CD4-positive, alpha-beta T cell treated with Interferon gamma for 1 hour (primary cell): Measurements from ENCODE around the gene OPALIN.

Experiments
- DNase-seq: peaks from one replicate; pipeline ENCODE4 v3.0.0-alpha.2; 2020

The OPALIN gene

DNA sequence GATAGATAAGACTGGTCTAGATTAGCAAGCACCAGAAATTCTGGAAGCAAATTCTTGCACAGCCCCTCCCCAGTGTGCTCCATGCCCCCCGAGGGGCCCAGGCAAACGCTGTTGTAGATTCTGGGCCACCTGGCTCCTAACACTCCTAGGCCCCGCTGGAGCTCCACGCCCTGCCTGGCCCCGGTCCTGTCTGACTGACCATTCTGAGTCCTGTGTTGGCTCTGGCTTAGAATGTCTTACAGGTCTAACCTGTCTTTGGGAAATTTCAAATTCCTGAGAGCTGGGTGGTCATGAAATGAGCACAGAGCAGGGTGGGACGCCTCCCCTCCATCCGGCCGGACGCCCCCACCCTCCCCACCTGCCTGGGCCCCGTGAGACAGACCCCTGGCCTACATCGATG, 12.6 kb upstream of the OPALIN start:
- no peak for DNase-seq

DNA sequence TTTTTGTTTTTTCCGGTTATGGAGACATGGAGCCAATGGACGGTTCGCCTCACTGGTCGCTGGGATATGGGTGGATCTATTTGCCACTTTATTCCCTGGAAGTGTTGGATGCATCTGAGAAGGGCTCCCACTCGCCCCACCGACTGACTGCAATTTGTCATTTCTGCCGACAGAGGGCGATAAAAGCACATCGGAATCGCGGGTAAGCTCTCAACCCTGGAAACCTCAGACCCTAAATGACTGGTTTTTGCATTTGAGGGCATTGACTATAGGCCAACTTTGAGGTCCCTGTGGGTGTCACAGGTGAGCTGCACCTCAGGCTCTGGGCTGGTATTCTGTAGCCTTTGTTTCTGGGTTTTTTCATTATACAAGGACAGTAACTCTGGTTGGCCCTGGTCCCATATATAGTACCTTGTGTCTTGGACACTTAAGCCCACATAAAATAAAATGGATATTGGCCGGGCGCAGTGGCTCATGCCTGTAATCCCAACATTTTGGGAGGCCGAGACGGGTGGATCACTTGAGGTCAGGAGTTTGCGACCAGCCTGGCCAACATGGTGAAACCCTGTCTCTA, 11.9 kb upstream of the OPALIN start:
- peak; percentile 33 for DNase-seq

- no peak for DNase-seq
These were observed 11.2 kb upstream of the OPALIN start for GRCh38 chr10:96369890-96370583.

DNA sequence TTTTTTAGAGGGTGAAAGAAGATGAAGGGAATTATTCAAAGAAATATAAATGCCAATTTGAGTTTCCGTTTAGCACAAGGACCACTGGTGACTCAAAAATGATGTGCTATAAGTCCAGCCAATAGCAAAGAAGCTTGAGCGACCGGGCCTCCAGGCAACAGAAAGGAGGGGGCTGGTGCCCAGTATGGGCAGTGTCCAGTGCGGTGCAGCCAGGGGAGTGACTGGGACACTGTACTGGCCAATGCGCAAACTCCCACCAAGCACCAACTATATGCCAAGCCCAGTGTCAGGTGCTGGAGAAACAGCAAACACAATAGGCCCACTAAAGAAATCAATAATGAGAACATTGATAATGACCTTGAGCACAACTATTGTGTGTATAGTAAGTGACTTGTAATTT, 10.2 kb upstream of the OPALIN start:
- DNase-seq, result no peak

- DNase-seq, result no peak
These were observed 8.7 kb upstream of the OPALIN start for GRCh38 chr10:96367470-96367869.

DNA sequence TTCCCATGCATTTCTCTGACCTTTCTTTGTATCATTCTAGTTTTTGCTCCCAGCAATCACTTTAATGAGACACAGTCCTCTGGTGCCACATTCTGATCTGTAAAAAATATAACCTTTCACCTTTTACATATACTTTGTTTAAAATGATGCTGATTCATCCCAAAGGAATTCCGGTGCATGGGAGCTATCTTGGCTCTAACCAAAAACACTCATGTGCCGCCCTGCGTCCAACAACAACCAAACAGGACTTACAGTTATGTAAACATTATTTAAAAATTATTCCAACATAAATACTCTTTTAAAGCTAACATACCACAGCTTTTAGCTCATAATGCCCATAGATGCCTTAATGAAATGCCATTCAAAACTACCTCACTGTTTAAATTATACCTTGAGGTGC, 7.7 kb upstream of the OPALIN start:
- no peak for DNase-seq

DNA sequence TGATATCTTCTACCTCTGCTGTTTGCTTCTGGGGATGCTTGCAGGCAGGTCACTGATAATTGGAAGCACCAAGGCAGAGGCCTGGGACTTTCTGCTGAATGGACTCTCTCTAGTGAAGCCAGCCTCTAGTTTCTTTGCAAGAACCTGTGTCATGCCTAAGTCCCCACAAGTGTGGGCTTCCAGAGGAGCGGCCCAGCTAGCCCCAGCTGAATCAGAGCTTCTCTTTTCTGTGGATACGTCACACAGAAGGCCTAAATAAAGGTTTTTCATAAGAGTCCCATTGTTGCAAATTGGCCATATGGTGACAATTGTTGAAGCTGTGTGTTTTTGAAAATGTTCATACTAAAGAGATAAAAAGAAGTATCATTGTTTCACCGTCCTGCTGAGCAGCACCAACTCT, 6.8 kb upstream of the OPALIN start:
- no peak for DNase-seq

GRCh38 chr10:96360766-96361165, 2.0 kb upstream of the OPALIN start:
- DNase-seq, result no peak

GRCh38 chr10:96360331-96360730, 1.5 kb upstream of the OPALIN start:
- DNase-seq, result no peak

DNA sequence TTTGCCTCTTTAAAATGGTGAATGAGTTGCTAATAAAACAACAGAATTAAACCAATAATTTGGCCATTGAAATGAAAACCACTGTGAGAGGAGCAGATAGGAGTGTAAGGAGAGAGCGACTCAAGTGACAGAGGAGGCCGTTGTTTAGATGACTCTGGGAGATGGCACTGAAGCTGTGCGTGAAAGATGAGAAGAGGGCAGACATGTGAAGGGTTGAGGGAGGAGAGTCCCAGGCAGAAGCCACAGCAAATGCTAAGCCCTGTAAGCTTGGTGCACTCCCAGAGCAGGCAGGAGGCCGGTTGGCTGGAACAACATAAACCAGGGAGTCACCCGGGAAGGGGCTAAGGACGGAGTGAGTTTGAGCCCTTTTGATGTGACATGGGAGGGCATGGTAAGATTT, 814 bp upstream of the OPALIN start:
- no peak for DNase-seq

DNA sequence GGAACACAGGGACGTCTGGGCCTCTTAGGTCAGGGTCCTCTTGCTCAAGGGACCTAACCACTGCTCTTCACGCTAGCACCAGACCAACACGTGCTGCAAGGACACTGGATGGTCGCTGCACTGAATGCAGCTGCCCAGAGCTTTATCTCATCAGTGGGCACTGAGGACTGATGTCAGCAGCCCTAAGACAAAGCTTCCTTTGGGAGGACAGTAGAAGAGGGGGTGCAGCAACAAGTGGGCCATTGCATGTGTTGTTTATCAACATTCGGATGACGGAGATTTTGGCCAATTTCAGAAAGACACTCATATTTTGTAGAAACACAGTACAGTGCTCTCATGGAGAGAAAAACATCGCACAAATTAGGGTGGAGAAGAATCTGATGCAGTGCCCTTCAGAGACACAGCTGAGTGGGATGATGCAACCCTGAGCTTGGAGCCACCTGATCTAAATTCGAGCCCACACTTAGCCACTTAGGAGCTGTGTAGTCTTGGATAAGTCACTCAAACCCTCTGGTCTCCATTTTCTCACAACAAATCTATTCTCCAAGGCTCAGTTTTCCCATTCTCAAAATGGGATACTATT, 1.7 kb downstream of the OPALIN start:
- DNase-seq, result no peak

DNA sequence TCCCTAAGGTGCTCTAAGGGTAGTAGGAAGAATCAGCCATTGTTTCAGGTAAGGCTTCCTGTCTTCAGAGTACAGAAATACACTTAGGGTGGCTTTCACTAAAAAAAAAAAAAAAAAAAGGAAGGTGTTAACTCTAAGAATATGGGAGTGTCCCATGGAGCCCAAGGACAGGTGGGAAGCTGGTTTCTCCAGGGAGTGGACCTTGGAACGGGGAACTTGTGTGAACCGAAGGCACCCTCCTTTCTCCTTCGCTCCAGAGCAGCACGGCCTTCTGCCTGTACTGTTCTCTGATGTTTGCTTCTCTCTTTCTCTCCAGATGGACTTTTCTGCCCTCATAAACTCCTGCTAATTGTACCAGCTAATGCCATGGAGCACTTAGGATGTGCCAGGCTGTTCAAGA, 6.2 kb downstream of the OPALIN start:
- no peak for DNase-seq

DNA sequence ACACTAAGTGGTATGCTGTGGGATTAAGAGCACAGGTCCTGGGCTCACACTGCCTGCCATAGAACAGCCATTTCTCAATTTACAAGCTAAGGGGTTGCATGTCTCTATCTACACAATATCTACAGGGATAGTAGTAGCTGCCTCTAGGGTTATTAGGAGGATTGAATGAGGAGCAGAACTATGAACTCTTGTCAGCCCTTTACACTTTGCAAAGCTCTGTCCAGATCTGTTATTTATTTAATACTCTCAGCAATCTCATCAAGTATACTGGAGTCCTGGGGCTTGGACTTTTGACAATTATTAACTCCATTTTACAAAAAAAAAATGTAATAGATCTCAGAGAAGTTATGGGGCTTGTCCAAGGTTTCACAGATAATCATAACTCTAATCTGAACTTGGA, 6.8 kb downstream of the OPALIN start:
- DNase-seq, result no peak

- DNase-seq, result no peak
These were observed 12.5 kb downstream of the OPALIN start for GRCh38 chr10:96346295-96346694.

DNA sequence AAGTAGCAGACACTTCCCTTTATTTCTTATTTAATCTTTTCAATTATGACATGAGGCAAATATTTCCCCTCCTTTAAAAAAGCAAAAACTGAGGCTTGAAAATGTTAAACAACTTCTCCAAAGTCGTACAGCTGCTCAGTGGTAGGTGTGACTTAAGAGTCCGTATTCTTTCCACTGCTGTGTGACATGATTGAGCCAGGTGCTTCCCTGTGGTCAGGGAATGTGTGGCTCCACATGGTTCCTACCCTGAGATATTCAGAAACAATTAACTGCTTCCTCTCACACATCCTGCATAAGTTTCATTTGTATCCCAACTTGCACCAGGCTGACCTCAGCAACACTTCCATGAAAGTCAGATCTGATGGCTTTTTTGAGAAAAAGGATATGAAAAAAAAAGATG, 13.6 kb downstream of the OPALIN start:
- no peak for DNase-seq

DNA sequence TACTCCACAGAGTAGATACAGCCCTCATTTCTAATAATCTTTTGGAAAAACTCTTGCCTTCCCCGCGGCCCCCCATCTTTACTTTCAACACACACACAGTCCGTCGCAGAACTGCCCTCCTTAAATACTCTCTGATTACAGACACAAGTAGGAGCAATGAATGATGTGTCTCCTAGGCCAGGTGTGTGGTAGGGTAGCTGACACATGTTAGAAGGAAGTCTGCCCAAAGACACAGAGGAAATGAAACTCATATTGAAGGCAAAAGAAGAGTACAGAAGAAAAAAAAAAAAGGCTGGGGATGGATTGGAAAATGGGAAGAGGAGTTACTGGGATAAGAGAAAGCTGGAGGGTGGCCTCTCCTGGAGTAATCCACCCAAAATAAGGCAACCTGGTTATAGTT, 14.6 kb downstream of the OPALIN start:
- DNase-seq, result no peak

- no peak for DNase-seq
These were observed 16.4 kb downstream of the OPALIN start for GRCh38 chr10:96342402-96342801.

DNA sequence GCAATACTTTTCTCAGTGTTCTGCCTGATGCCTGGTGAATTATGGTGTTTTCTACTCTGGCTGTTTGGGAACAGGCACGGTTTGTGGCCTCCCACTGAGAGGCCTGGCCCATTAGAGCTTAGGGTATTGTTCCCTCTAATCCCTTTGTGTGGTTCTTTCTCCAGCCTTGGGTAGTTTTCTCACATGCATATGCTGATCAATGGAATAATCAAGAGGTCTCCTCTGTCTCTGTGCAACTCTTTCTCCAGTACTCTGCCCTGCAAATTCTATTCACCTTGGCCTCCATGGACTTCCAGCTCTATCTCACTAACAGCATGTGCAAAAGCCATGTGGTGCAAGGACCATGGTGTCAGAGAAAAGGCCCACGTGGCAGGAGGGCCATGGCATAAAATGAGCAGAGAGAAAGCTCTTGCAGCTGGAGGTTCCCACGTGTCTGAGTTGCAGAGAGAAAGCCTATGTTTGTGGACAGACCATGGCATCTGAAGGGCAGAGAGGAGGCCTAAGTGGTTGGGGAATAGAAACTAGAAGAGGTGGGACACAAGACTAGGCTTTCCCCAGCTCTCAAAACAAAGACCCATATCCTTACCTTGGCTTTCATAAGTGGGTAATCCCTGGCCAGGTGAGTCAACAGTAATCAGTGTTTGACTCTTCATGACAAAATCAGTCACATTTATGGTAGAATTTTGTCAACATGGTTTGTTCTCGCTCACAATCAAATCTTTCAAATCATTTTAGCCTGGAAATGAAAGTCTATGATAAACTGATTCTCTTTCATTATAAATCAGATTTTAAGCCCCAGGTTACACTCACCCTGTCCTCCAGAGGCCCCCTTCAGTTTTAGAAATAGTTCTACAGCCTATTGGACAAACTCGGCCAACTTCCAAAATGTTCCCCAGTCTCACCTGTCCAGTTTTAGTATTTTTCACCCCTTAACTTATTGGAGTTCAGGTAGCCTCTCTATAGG, 17.3 kb downstream of the OPALIN start:
- no peak for DNase-seq

- peak; percentile 55 for DNase-seq
These were observed 18.6 kb downstream of the OPALIN start for GRCh38 chr10:96339956-96340904.

- no peak for DNase-seq
These were observed 19.4 kb downstream of the OPALIN start for GRCh38 chr10:96339383-96339782.

- DNase-seq, result no peak
These were observed 20.4 kb downstream of the OPALIN start for GRCh38 chr10:96338279-96338925.

GRCh38 chr10:96337106-96337505, 21.7 kb downstream of the OPALIN start:
- no peak for DNase-seq
